Epithelial cell of proximal tubule (primary cell): ENCODE measurements around the gene GPR158. TPM values are rescaled to one million over a fixed set of nuclear protein-coding genes. Genes with fewer than 3 reads are reported as not detected.

Experiments used
- DNase-seq: peaks from one replicate; pipeline ENCODE4 v3.0.0-alpha.2; 2011; ENCODE audit warnings: low read depth
- H3K4me3 ChIP-seq: 2 replicates; pipeline ENCODE4 v1.5.1; 2011; ENCODE audit warnings: low read depth, mild to moderate bottlenecking, low read length
- CTCF ChIP-seq: conservative IDR thresholded peaks from 2 replicates; pipeline ENCODE4 v1.5.1; 2012; ENCODE audit warnings: low read depth, mild to moderate bottlenecking, low read length
- total RNA-seq: library from RNA; depleted of rRNA; stranded (reverse); fragments of >200 nt; gene quantifications from 2 replicates; pipeline ENCODE4 v1.2.3, GENCODE V29; 2015

GPR158 gene
- total RNA-seq, 1 donor from 2014 or later, result not detected

- no peak overlapping the region for H3K4me3 ChIP-seq
- no peak for TF ChIP-seq CTCF
- DNase-seq, result no peak
Observed at GRCh38 chr10:25505466-25505865, 330.7 kb downstream of the GPR158 start.

- DNase-seq, result no peak
- TF ChIP-seq CTCF, result no peak
- H3K4me3 ChIP-seq, result no peak overlapping the region
Observed at GRCh38 chr10:25506821-25507335, 332.1 kb downstream of the GPR158 start.

- DNase-seq, result no peak
- no peak overlapping the region for H3K4me3 ChIP-seq
- no peak for TF ChIP-seq CTCF
Observed at GRCh38 chr10:25508112-25508815, 333.5 kb downstream of the GPR158 start.

- TF ChIP-seq CTCF, result no peak
- DNase-seq, result no peak
- H3K4me3 ChIP-seq, result no peak overlapping the region
Observed at GRCh38 chr10:25509151-25509550, 334.4 kb downstream of the GPR158 start.

GRCh38 chr10:25522294-25522693 lies 347.5 kb downstream of the GPR158 start:
- no peak for DNase-seq
- no peak overlapping the region for H3K4me3 ChIP-seq
- TF ChIP-seq CTCF, result no peak

GRCh38 chr10:25522946-25523608 lies 348.3 kb downstream of the GPR158 start:
- no peak overlapping the region for H3K4me3 ChIP-seq
- no peak for DNase-seq
- TF ChIP-seq CTCF, result peak; percentile 84
